Measurements from ENCODE around the gene SMIM12.

GRCh38 chr1:34816332-34816731 is 43.2 kb downstream of the SMIM12 start:
- no peak for TF ChIP-seq ZFX (IDR thresholded peaks at IDR 0.05; ENCODE audit: borderline replicate concordance)
- TF ChIP-seq, protein P1, sequence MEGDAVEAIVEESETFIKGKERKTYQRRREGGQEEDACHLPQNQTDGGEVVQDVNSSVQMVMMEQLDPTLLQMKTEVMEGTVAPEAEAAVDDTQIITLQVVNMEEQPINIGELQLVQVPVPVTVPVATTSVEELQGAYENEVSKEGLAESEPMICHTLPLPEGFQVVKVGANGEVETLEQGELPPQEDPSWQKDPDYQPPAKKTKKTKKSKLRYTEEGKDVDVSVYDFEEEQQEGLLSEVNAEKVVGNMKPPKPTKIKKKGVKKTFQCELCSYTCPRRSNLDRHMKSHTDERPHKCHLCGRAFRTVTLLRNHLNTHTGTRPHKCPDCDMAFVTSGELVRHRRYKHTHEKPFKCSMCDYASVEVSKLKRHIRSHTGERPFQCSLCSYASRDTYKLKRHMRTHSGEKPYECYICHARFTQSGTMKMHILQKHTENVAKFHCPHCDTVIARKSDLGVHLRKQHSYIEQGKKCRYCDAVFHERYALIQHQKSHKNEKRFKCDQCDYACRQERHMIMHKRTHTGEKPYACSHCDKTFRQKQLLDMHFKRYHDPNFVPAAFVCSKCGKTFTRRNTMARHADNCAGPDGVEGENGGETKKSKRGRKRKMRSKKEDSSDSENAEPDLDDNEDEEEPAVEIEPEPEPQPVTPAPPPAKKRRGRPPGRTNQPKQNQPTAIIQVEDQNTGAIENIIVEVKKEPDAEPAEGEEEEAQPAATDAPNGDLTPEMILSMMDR (IDR thresholded peaks at IDR 0.05) = no peak

Data from 22Rv1 (cell line).